ENCODE data around the gene CHST9.
"Not testable (repeated sequence)": the region's sequence is repeated elsewhere in the genome, so short reads cannot be mapped to it uniquely, and the experiment has no call there.

GRCh38 chr18:27149240-27149639 is 35.9 kb downstream of the CHST9 start:
- TF ChIP-seq, protein P1, sequence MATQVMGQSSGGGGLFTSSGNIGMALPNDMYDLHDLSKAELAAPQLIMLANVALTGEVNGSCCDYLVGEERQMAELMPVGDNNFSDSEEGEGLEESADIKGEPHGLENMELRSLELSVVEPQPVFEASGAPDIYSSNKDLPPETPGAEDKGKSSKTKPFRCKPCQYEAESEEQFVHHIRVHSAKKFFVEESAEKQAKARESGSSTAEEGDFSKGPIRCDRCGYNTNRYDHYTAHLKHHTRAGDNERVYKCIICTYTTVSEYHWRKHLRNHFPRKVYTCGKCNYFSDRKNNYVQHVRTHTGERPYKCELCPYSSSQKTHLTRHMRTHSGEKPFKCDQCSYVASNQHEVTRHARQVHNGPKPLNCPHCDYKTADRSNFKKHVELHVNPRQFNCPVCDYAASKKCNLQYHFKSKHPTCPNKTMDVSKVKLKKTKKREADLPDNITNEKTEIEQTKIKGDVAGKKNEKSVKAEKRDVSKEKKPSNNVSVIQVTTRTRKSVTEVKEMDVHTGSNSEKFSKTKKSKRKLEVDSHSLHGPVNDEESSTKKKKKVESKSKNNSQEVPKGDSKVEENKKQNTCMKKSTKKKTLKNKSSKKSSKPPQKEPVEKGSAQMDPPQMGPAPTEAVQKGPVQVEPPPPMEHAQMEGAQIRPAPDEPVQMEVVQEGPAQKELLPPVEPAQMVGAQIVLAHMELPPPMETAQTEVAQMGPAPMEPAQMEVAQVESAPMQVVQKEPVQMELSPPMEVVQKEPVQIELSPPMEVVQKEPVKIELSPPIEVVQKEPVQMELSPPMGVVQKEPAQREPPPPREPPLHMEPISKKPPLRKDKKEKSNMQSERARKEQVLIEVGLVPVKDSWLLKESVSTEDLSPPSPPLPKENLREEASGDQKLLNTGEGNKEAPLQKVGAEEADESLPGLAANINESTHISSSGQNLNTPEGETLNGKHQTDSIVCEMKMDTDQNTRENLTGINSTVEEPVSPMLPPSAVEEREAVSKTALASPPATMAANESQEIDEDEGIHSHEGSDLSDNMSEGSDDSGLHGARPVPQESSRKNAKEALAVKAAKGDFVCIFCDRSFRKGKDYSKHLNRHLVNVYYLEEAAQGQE (IDR thresholded peaks at IDR 0.05; ENCODE audit: borderline replicate concordance), result not testable (repeated sequence)
- not testable (repeated sequence) for TF ChIP-seq SMC3 (conservative IDR thresholded peaks at IDR 0.05; ENCODE audit: poor library complexity); CTCF (IDR thresholded peaks at IDR 0.05; ENCODE audit: poor library complexity, severe bottlenecking); EP300 (conservative IDR thresholded peaks at IDR 0.05; ENCODE audit: poor library complexity, severe bottlenecking); EZH2 (IDR thresholded peaks at IDR 0.05; ENCODE audit: borderline replicate concordance, insufficient read depth, low read length, poor library complexity, severe bottlenecking)

All from neural cell (in vitro differentiated cells).